Measurements from ENCODE around the gene MED26.

- TF ChIP-seq POLR2A (IDR thresholded peaks at IDR 0.05) (no peak), CTCF (IDR thresholded peaks at IDR 0.05) (no peak), POLR2AphosphoS5 (IDR thresholded peaks at IDR 0.05; ENCODE audit: insufficient read depth in 1 of 2, low read depth in 1 of 2) (no peak)
Measured at GRCh38 chr19:16571822-16572331, 56.1 kb downstream of the MED26 start.

All from vagina (tissue), 2 donors.